Measurements from ENCODE around the gene SLC22A5. TPM values are rescaled to one million over a fixed set of nuclear protein-coding genes. Genes with fewer than 3 reads are reported as not detected.

SLC22A5 gene
- 2.7 and 4.0 TPM in 2 replicates for total RNA-seq (2021; fragmentation: NEBNext Ultra II Directional; extraction: Animal tissue kit (Norgen Biotek cat#: 25700))
- polyA plus RNA-seq (2011; rRNA removed) = 7.3 and 9.0 TPM in 2 replicates
- 4.8 TPM for polyA plus RNA-seq (2011; cell fraction: cytosol; rRNA removed)
- 21.0 TPM for polyA plus RNA-seq (2011; cell fraction: nucleus; rRNA removed)
- 3.4 to 4.8 TPM (median 3.8 TPM) in 4 replicates for polyA plus RNA-seq (2012, experiment 1 of 2)
- 0.71 TPM for polyA plus RNA-seq (2012, experiment 2 of 2)
- polyA plus RNA-seq (2013, experiment 1 of 2) = 3.8 TPM
- polyA plus RNA-seq (2013, experiment 2 of 2) = 3.6 TPM
- polyA minus RNA-seq (2011; rRNA and poly(A)+ RNA removed) = 11.7 and 21.8 TPM in 2 replicates
- polyA minus RNA-seq (2011; cell fraction: cytosol; rRNA and poly(A)+ RNA removed) = 3.0 TPM
- polyA minus RNA-seq (2011; cell fraction: nucleus; rRNA and poly(A)+ RNA removed) = 4.6 TPM
- long read RNA-seq, experiment 1, partial matches to known transcripts = 0 of 2 reads
- long read RNA-seq, experiment 1, other reads (novel, unspliced or antisense) = 1 of 2 reads
- long read RNA-seq, experiment 2 = 0 reads

DNA sequence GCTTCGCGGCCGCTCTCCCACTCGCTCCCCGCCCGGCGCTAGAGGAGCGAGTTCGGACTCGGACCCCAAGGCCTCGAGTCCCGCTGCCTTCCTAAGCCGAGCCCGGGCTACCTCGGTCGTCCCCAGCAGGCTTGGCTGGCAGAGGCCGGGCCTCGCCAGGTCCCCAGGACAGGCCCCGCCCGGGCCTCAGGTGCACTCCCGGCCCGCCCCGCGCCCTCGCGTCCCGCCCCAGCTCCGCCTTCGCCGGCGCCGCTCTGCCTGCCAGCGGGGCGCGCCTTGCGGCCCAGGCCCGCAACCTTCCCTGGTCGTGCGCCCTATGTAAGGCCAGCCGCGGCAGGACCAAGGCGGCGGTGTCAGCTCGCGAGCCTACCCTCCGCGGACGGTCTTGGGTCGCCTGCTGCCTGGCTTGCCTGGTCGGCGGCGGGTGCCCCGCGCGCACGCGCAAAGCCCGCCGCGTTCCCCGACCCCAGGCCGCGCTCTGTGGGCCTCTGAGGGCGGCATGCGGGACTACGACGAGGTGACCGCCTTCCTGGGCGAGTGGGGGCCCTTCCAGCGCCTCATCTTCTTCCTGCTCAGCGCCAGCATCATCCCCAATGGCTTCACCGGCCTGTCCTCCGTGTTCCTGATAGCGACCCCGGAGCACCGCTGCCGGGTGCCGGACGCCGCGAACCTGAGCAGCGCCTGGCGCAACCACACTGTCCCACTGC is at the start of gene SLC22A5:
TSS of gene SLC22A5 (plus strand) at position 237 of the 707 bp plus-strand sequence. CDS start at position 500, 263 bp downstream.
- Histone ChIP-seq H4K8ac (ENCODE audit: extremely low read depth, insufficient read depth, low read length) (peak within 1 kb of the TSS; percentile 85), H2BK15ac (ENCODE audit: low read length) (0 out of 2 replicates have a peak within 1 kb of the TSS, but pooled peaks have one; percentile 72), H3K9me3 (ENCODE audit: insufficient read depth in 2 of 2, low read depth in 1 of 2, low read length in 1 of 2) (no peaks in the 10 kb centered on the region), H3K56ac (replicated peaks; ENCODE audit: insufficient read length, low read depth, low read length) (no peak within 1 kb of the TSS), H3K4me3 (ENCODE audit: extremely low read depth in 1 of 4, insufficient read depth in 2 of 4, low read depth in 3 of 4, low read length in 4 of 4) (peak within 1 kb of the TSS; percentile 47 to 72 (median 60)), H4K91ac (replicated peaks; ENCODE audit: insufficient read length, low read length) (peak within 1 kb of the TSS; percentile 80), H4K5ac (ENCODE audit: insufficient read length, low read depth, low read length) (no peak within 1 kb of the TSS), H3K18ac (ENCODE audit: extremely low read depth, low read length) (peak within 1 kb of the TSS; percentile 56), H2BK120ac (replicated peaks; ENCODE audit: low read depth, low read length) (no peak within 1 kb of the TSS), H2BK20ac (ENCODE audit: low read length) (no peak within 1 kb of the TSS), H2AFZ (ENCODE audit: low read length) (peak within 1 kb of the TSS; percentile 64), H2BK12ac (ENCODE audit: low read depth, low read length) (peak within 1 kb of the TSS; percentile 96), H2AK5ac (ENCODE audit: low read depth, low read length) (peak within 1 kb of the TSS; percentile 28; the same call in 1 of the 2 replicates), H4K20me1 (replicated peaks in 1 of 2; ENCODE audit: control insufficient read depth in 1 of 2, insufficient read depth in 2 of 2, low read length in 2 of 2) (no peaks in the 10 kb centered on the region), H3K79me1 (ENCODE audit: low read depth, low read length) (no peaks in the 10 kb centered on the region; the same call in 1 of the 2 replicates), H3K14ac (ENCODE audit: insufficient read length) (no peak within 1 kb of the TSS), H3K79me2 (ENCODE audit: control insufficient read depth in 1 of 2, insufficient read depth in 2 of 2, low read length in 2 of 2) (no peaks in the 10 kb centered on the region), H3K23me2 (ENCODE audit: low read depth, low read length) (peaks cover 12% of the 10 kb centered on the region; the same call in 1 of the 2 replicates), H3K4me2 (ENCODE audit: insufficient read depth in 1 of 2, low read depth in 2 of 2, low read length in 2 of 2) (peak within 1 kb of the TSS; percentile 72 to 79), H3K4ac (replicated peaks; ENCODE audit: insufficient read length, low read depth, low read length) (no peak within 1 kb of the TSS), H3K23ac (ENCODE audit: insufficient read length) (no peak within 1 kb of the TSS), H3K36me3 (ENCODE audit: control insufficient read depth in 2 of 4, insufficient read depth in 4 of 4, low read length in 3 of 4) (no peaks in the 10 kb centered on the region), H3K4me1 (replicated peaks in 1 of 4; ENCODE audit: control insufficient read depth in 3 of 4, insufficient read depth in 4 of 4, low read length in 3 of 4) (peaks cover 0 to 4% (median 2%) of the 10 kb centered on the region in 4 experiments; a peak in 2 of 7 replicates), H2BK5ac (ENCODE audit: low read depth, low read length) (no peak within 1 kb of the TSS), H3K9ac (replicated peaks in 1 of 4; ENCODE audit: extremely low read depth in 1 of 4, low read depth in 3 of 4, low read length in 3 of 4) (peak within 1 kb of the TSS in 3 of 4 experiments; percentile 34 to 55 (median 50); a peak in 5 of 7 replicates), H3K27me3 (replicated peaks in 1 of 4; ENCODE audit: control insufficient read depth in 3 of 4, extremely low read depth in 1 of 4, insufficient read depth in 3 of 4, low read length in 3 of 4) (peaks cover 0 to 18% (median 8%) of the 10 kb centered on the region in 4 experiments; a peak in 5 of 7 replicates), H3K27ac (ENCODE audit: low read depth, low read length) (no peak within 1 kb of the TSS)
- ChIA-PET POLR2A (ENCODE audit: partially characterized antibody) (interaction anchor here (0.7 to 2.3 kb wide), 5 partner anchors 9 to 121 kb away, joined by 3 to 9 read pairs (median 4); partner anchors contain the start of genes IRF1 and SLC22A4), CTCF (ENCODE audit: partially characterized antibody) (interaction anchor here (0.5 to 2.6 kb wide), 12 partner anchors 15 to 304 kb away, joined by 3 to 10 read pairs (median 4); no protein-coding TSS in a partner anchor)
- no peak for FAIRE-seq
- DNase-seq (ENCODE audit: low read depth in 1 of 2, low spot score in 2 of 2) = peak; percentile 41 to 86
- 3% methylated on average over 47 of the region's 83 CpGs; no CpG with 5 or more reads in 1 of the 2 experiments for WGBS, 2 experiments (ENCODE audit: extremely low coverage in 1 of 2, insufficient coverage in 1 of 2, insufficient read length in 1 of 2, insufficient replicate concordance in 2 of 2, low coverage in 1 of 2, low lambda C conversion rate in 2 of 2, missing lambda C conversion rate in 1 of 2)
- TF ChIP-seq NANOG (IDR thresholded peaks at IDR 0.05; ENCODE audit: insufficient read depth, low read depth, low read length, poor library complexity, severe bottlenecking) = no peak
- 0 out of 2 replicates have a peak, but pooled peaks have one; percentile 9 for TF ChIP-seq YY1 (IDR thresholded peaks at IDR 0.05; ENCODE audit: low read depth, low read length)
- TF ChIP-seq PHF8 (conservative IDR thresholded peaks at IDR 0.05; ENCODE audit: low read depth, low read length) = 0 out of 2 replicates have a peak, but pooled peaks have one; percentile 31
- peak; percentile 90 for TF ChIP-seq KDM4A (IDR thresholded peaks at IDR 0.05; ENCODE audit: low read depth, low read length, severe bottlenecking)
- TF ChIP-seq HDAC2 (IDR thresholded peaks at IDR 0.05; ENCODE audit: borderline replicate concordance in 1 of 2, low read depth in 2 of 2, low read length in 2 of 2) = peak in 1 of 2 experiments; percentile 39; a peak in 1 of 4 replicates
- TF ChIP-seq ASH2L (IDR thresholded peaks at IDR 0.05; ENCODE audit: low read length) = peak; percentile 66
- TF ChIP-seq CREB1 (IDR thresholded peaks at IDR 0.05) = no peak
- peak; percentile 44 for TF ChIP-seq NRF1 (IDR thresholded peaks at IDR 0.05; ENCODE audit: low read depth, low read length)
- peak in 1 of 2 experiments; percentile 30; a peak in 2 of 3 replicates for TF ChIP-seq POLR2A (IDR thresholded peaks at IDR 0.05; ENCODE audit: control extremely low read depth in 1 of 2, low read depth in 2 of 2, low read length in 2 of 2)

Data from H1 (cell line).